Esophagus (tissue), 2 donors: ENCODE data around the gene IL12RB1. TPM values are rescaled to one million over a fixed set of nuclear protein-coding genes. Genes with fewer than 3 reads are reported as not detected.

Experiments
- H3K27ac ChIP-seq, 2 donors: one replicate each; pipeline ENCODE4 v1.5.1; 2013; ENCODE audit warnings: low read depth in 2 of 2, mild to moderate bottlenecking in 2 of 2, inconsistent platforms in 1 of 2, low read length in 1 of 2, moderate library complexity in 1 of 2
- H3K27me3 ChIP-seq, 2 donors: one replicate each; pipeline ENCODE4 v1.6.1; 2013; ENCODE audit warnings: low read length in 2 of 2, control low read depth in 1 of 2, mild to moderate bottlenecking in 1 of 2; ENCODE audit not compliant: insufficient read depth in 2 of 2, control insufficient read depth in 1 of 2
- H3K36me3 ChIP-seq, 2 donors: one replicate each; pipeline ENCODE4 v1.6.1; 2013; ENCODE audit warnings: low read length in 1 of 2; ENCODE audit not compliant: control insufficient read depth in 2 of 2, insufficient read depth in 2 of 2
- H3K4me1 ChIP-seq, 2 donors: one replicate each; pipeline ENCODE4 v1.6.1; 2013; ENCODE audit warnings: low read length in 1 of 2; ENCODE audit not compliant: control insufficient read depth in 2 of 2, insufficient read depth in 2 of 2
- H3K4me3 ChIP-seq, 2 donors: one replicate each; pipeline ENCODE4 v1.5.1; 2013; ENCODE audit warnings: low read length in 2 of 2, mild to moderate bottlenecking in 2 of 2, low read depth in 1 of 2, moderate library complexity in 1 of 2
- H3K9me3 ChIP-seq, 2 donors: one replicate each; pipeline ENCODE4 v1.6.1; 2013; ENCODE audit warnings: mild to moderate bottlenecking in 2 of 2, low read depth in 1 of 2, low read length in 1 of 2, moderate library complexity in 1 of 2; ENCODE audit not compliant: control insufficient read depth in 2 of 2, insufficient read depth in 1 of 2
- WGBS, 2 donors: extraction: QIAGEN DNeasy Blood & Tissue Kit; methylation state at CpG; one replicate each; pipeline ENCODE4 v1.1.7; 2013; 5-methylcytosine and 5-hydroxymethylcytosine counted together
- polyA plus RNA-seq, 2 donors: library from polyadenylated mRNA; stranded (reverse); fragments of 200-250 nt; gene quantifications; one replicate each; pipeline ENCODE4 v1.2.3, GENCODE V29; 2013
- donor health status: healthy with polysubstance abuse.
- donor health status: Bipolar disorder and iron deficiency.

IL12RB1 gene
- polyA plus RNA-seq, 2 donors, result 0.40 to 0.51 TPM

- Histone ChIP-seq H3K9me3 (no peaks in the 10 kb centered on the region), H3K36me3 (peaks cover 0 to 4% of the 10 kb centered on the region in 2 donors), H3K27ac (no peak overlapping the region), H3K4me1 (no peaks in the 10 kb centered on the region), H3K4me3 (no peak overlapping the region), H3K27me3 (no peaks in the 10 kb centered on the region)
- 90 to 92% methylated on average over 6 of the region's 6 CpGs for WGBS, 2 donors
Observed at GRCh38 chr19:18072335-18072734, 14.4 kb downstream of the IL12RB1 start.

DNA sequence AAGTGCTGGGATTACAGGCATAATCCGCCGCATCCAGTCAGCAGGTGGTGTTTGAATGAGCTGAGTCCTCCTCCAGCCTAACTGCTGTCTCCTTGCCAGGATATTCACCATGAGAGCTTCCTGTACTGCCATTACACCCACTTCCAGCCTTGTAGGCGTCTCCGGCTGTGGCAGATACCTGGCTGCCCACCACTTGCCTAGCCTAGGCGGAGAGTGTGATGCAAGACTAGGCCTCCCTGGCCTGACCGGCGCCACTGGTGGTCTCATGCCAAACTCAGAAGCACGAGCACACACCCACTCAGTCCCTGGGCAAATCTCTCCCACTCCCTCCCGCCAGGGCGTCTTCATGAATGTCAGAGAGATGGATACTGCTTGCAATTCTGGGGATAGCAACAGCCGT lies 16.6 kb downstream of the IL12RB1 start:
- no peak overlapping the region for H3K4me3 ChIP-seq
- H3K4me1 ChIP-seq, result no peaks in the 10 kb centered on the region
- no peak overlapping the region for H3K27ac ChIP-seq
- H3K27me3 ChIP-seq, result no peaks in the 10 kb centered on the region
- peaks cover 0 to 4% of the 10 kb centered on the region in 2 donors for H3K36me3 ChIP-seq
- H3K9me3 ChIP-seq, result no peaks in the 10 kb centered on the region
- WGBS, 2 donors, result 57 to 64% methylated on average over 11 of the region's 11 CpGs

DNA sequence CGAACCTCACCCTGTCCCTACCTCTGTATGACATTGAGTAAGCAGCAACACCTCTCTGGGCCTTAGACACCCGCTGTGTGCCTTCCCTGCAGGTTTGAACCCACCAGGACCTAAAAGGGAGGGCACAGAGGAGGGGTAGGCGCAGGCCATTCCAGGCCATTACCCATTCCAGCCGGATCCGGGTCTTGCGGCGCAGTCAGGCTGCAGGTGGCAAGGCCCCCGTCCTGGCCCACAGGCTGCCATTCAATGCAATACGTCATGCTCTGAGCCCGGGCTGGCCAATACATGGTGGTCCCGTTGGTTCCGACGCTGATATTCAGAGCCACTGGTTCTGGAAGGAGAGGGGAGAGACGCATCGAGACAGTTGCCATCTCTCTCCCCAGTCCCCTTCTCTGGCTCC lies 17.4 kb downstream of the IL12RB1 start:
- no peaks in the 10 kb centered on the region for H3K9me3 ChIP-seq
- H3K4me3 ChIP-seq, result no peak overlapping the region
- H3K36me3 ChIP-seq, result peaks cover 0 to 4% of the 10 kb centered on the region in 2 donors
- H3K4me1 ChIP-seq, result no peaks in the 10 kb centered on the region
- no peaks in the 10 kb centered on the region for H3K27me3 ChIP-seq
- no peak overlapping the region for H3K27ac ChIP-seq
- WGBS, 2 donors, result 85 to 88% methylated on average over 15 of the region's 15 CpGs

- 93 to 94% methylated on average over 5 of the region's 5 CpGs for WGBS, 2 donors
Observed at GRCh38 chr19:18068395-18068794, 18.3 kb downstream of the IL12RB1 start.

GRCh38 chr19:18065173-18065495 lies 21.6 kb downstream of the IL12RB1 start:
- H3K9me3 ChIP-seq, result no peaks in the 10 kb centered on the region
- no peaks in the 10 kb centered on the region for H3K27me3 ChIP-seq
- no peak overlapping the region for H3K27ac ChIP-seq
- WGBS, 2 donors, result 91 to 95% methylated on average over 1 of the region's 1 CpG
- H3K4me1 ChIP-seq, result no peaks in the 10 kb centered on the region
- no peak overlapping the region for H3K4me3 ChIP-seq
- H3K36me3 ChIP-seq, result no peaks in the 10 kb centered on the region

More at GRCh38 chr19:18068395-18068794, 18.3 kb downstream of the IL12RB1 start:
- Histone ChIP-seq H3K4me1 (no peaks in the 10 kb centered on the region), H3K27ac (no peak overlapping the region), H3K36me3 (peaks cover 0 to 4% of the 10 kb centered on the region in 2 donors), H3K27me3 (no peaks in the 10 kb centered on the region), H3K9me3 (no peaks in the 10 kb centered on the region), H3K4me3 (no peak overlapping the region)

- no peaks in the 10 kb centered on the region for H3K4me1 ChIP-seq
- no peak overlapping the region for H3K27ac ChIP-seq
- H3K27me3 ChIP-seq, result no peaks in the 10 kb centered on the region
- 69% methylated on average over 5 of the region's 5 CpGs for WGBS, 2 donors
- no peaks in the 10 kb centered on the region for H3K36me3 ChIP-seq
- no peaks in the 10 kb centered on the region for H3K9me3 ChIP-seq
- H3K4me3 ChIP-seq, result no peak overlapping the region
Observed at GRCh38 chr19:18063463-18063862, 23.3 kb downstream of the IL12RB1 start.

- Histone ChIP-seq H3K27me3 (no peaks in the 10 kb centered on the region), H3K27ac (no peak overlapping the region), H3K9me3 (no peaks in the 10 kb centered on the region), H3K36me3 (no peaks in the 10 kb centered on the region), H3K4me1 (no peaks in the 10 kb centered on the region), H3K4me3 (no peak overlapping the region)
- WGBS, 2 donors, result 53 to 58% methylated on average over 8 of the region's 8 CpGs
Observed at GRCh38 chr19:18062028-18062427, 24.7 kb downstream of the IL12RB1 start.

DNA sequence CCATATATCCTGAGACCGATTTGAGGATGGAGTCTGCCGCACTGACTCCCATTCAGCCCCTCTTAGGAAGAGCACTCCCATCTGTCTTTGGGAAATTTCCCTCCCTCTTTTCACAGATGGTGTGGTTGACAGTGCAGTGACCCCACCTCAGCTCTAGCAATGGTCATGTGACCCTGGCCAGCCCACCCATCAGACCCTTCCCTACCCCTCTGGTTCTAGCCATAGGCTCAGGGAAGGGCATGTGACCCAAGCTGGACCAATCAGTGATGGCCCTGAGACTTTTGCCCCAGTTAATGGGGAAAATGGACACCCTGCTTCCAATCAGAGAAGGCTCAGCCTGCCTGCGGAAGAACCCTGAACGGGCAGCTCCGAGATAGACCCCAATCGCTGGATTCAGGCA lies 26.3 kb downstream of the IL12RB1 start:
- no peak overlapping the region for H3K4me3 ChIP-seq
- 86 to 88% methylated on average over 6 of the region's 6 CpGs for WGBS, 2 donors
- H3K27me3 ChIP-seq, result no peaks in the 10 kb centered on the region
- no peaks in the 10 kb centered on the region for H3K36me3 ChIP-seq
- H3K27ac ChIP-seq, result no peak overlapping the region
- no peaks in the 10 kb centered on the region for H3K4me1 ChIP-seq
- H3K9me3 ChIP-seq, result no peaks in the 10 kb centered on the region

DNA sequence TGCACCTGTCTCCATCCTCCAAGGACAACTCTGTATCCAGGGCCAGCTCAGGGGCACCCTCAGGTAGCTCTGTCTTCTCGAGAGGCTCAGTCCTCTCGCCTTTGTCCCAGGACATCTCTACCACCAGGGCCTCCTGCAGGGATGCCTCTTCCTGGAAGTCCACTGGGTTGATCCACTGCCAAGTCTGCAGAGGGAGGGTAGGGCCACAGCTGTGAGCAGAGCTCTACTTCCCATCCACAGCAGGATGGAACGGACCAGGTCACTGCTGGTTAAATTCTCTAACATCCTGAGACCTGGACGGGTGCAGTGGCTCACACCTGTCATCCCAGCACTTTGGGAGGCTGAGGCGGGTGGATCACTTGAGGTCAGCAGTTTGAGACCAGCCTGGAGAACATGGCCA lies 26.8 kb downstream of the IL12RB1 start:
- Histone ChIP-seq H3K4me1 (no peaks in the 10 kb centered on the region), H3K36me3 (no peaks in the 10 kb centered on the region)
- WGBS, 2 donors, result 65 to 73% methylated on average over 5 of the region's 5 CpGs

GRCh38 chr19:18059297-18059696 lies 27.4 kb downstream of the IL12RB1 start:
- Histone ChIP-seq H3K27ac (no peak overlapping the region), H3K4me3 (no peak overlapping the region)

More for the DNA sequence above, 26.8 kb downstream of the IL12RB1 start:
- H3K4me3 ChIP-seq, result no peak overlapping the region
- no peak overlapping the region for H3K27ac ChIP-seq
- H3K27me3 ChIP-seq, result no peaks in the 10 kb centered on the region
- H3K9me3 ChIP-seq, result no peaks in the 10 kb centered on the region

More at GRCh38 chr19:18059297-18059696, 27.4 kb downstream of the IL12RB1 start:
- H3K36me3 ChIP-seq, result no peaks in the 10 kb centered on the region
- no peaks in the 10 kb centered on the region for H3K4me1 ChIP-seq
- WGBS, 2 donors, result 53 to 60% methylated on average over 8 of the region's 8 CpGs
- H3K27me3 ChIP-seq, result no peaks in the 10 kb centered on the region
- H3K9me3 ChIP-seq, result no peaks in the 10 kb centered on the region
